ENCODE measurements around the gene STAT3.
"Not testable (repeated sequence)": the region's sequence is repeated elsewhere in the genome, so short reads cannot be mapped to it uniquely, and the experiment has no call there.

The STAT3 gene

GRCh38 chr17:42313773-42314566, 74.3 kb downstream of the STAT3 start:
- peak; percentile 28 for DNase-seq (ENCODE audit: low spot score)

GRCh38 chr17:42313389-42313772, 74.9 kb downstream of the STAT3 start:
- no peak for DNase-seq (ENCODE audit: low spot score)

GRCh38 chr17:42312285-42313130, 75.7 kb downstream of the STAT3 start:
- peak; percentile 72 for DNase-seq (ENCODE audit: low spot score)

- DNase-seq (ENCODE audit: low spot score), result no peak
Observed at GRCh38 chr17:42312035-42312284, 76.3 kb downstream of the STAT3 start.

- DNase-seq (ENCODE audit: low spot score), result no peak
Observed at GRCh38 chr17:42311240-42312034, 76.8 kb downstream of the STAT3 start.

GRCh38 chr17:42310787-42311215, 77.4 kb downstream of the STAT3 start:
- no peak for DNase-seq (ENCODE audit: low spot score)

- DNase-seq (ENCODE audit: low spot score), result no peak
Observed at GRCh38 chr17:42309986-42310786, 78.1 kb downstream of the STAT3 start.

- no peak for DNase-seq (ENCODE audit: low spot score)
Observed at GRCh38 chr17:42309142-42309541, 79.1 kb downstream of the STAT3 start.

- no peak for DNase-seq (ENCODE audit: low spot score)
Observed at GRCh38 chr17:42308446-42308845, 79.8 kb downstream of the STAT3 start.

- no peak for DNase-seq (ENCODE audit: low spot score)
Observed at GRCh38 chr17:42307362-42307927, 80.8 kb downstream of the STAT3 start.

GRCh38 chr17:42306385-42306667, 81.9 kb downstream of the STAT3 start:
- no peak for DNase-seq (ENCODE audit: low spot score)

- DNase-seq (ENCODE audit: low spot score), result no peak
Observed at GRCh38 chr17:42305543-42306384, 82.5 kb downstream of the STAT3 start.

- DNase-seq (ENCODE audit: low spot score), result not testable (repeated sequence)
Observed at GRCh38 chr17:42305031-42305330, 83.3 kb downstream of the STAT3 start.

GRCh38 chr17:42304187-42305030, 83.8 kb downstream of the STAT3 start:
- no peak for DNase-seq (ENCODE audit: low spot score)

GRCh38 chr17:42303694-42304093, 84.5 kb downstream of the STAT3 start:
- DNase-seq (ENCODE audit: low spot score), result no peak

- no peak for DNase-seq (ENCODE audit: low spot score)
Observed at GRCh38 chr17:42301022-42301421, 87.2 kb downstream of the STAT3 start.

GRCh38 chr17:42299913-42300312, 88.3 kb downstream of the STAT3 start:
- not testable (repeated sequence) for DNase-seq (ENCODE audit: low spot score)

- not testable (repeated sequence) for DNase-seq (ENCODE audit: low spot score)
Observed at GRCh38 chr17:42299361-42299760, 88.9 kb downstream of the STAT3 start.

GRCh38 chr17:42297775-42298174, 90.5 kb downstream of the STAT3 start:
- not testable (repeated sequence) for DNase-seq (ENCODE audit: low spot score)

GRCh38 chr17:42296012-42296411, 92.2 kb downstream of the STAT3 start:
- DNase-seq (ENCODE audit: low spot score), result no peak

All from CD4-positive, alpha-beta T cell treated with Interleukin-15 for 4 hours (primary cell).